Measurements from ENCODE around the gene IQCF5. TPM values are rescaled to one million over a fixed set of nuclear protein-coding genes. Genes with fewer than 3 reads are reported as not detected.

IQCF5 gene
- total and polyA plus RNA-seq, 4 donors = not detected

Small RNA genes within 50 kb of the gene (small RNA-seq; reads per million reads assigned to genes)
- 0.12 reads per million for gene RN7SL504P (ENCODE audit: low replicate concordance)

Other genes starting within 250 kb of the IQCF5 start
- gene TEX264, start 204.3 kb downstream of the IQCF5 start, total RNA-seq = 10 to 100 TPM; 36.1 to 51.2 TPM
- gene TEX264, start 204.3 kb downstream of the IQCF5 start, polyA plus RNA-seq = 100 to 1,000 TPM in 1 of 2 donors, 10 to 100 TPM in 1; 59.7 to 105 TPM
- gene GRM2, start 168.5 kb downstream of the IQCF5 start, total RNA-seq = under 1 TPM; 0.26 to 0.77 TPM
- under 1 TPM; 0.13 to 0.24 TPM for gene GRM2, start 168.5 kb downstream of the IQCF5 start, polyA plus RNA-seq
- gene IQCF6, start 96.4 kb downstream of the IQCF5 start, total RNA-seq = not detected
- not detected for gene IQCF6, start 96.4 kb downstream of the IQCF5 start, polyA plus RNA-seq
- gene IQCF2, start 14.0 kb downstream of the IQCF5 start, total RNA-seq = not detected
- gene IQCF2, start 14.0 kb downstream of the IQCF5 start, polyA plus RNA-seq = not detected
- gene IQCF1, start 27.8 kb upstream of the IQCF5 start, total RNA-seq = not detected
- gene IQCF1, start 27.8 kb upstream of the IQCF5 start, polyA plus RNA-seq = not detected
- 10 to 100 TPM in 1 of 2 donors, 1 to 10 TPM in 1; 8.2 to 28.1 TPM for gene RRP9, start 66.3 kb upstream of the IQCF5 start, total RNA-seq
- 10 to 100 TPM; 38.8 to 47.6 TPM for gene RRP9, start 66.3 kb upstream of the IQCF5 start, polyA plus RNA-seq
- gene PARP3, start 66.8 kb upstream of the IQCF5 start, total RNA-seq = 10 to 100 TPM; 24.8 to 36.7 TPM
- 10 to 100 TPM; 15.3 to 17.3 TPM for gene PARP3, start 66.8 kb upstream of the IQCF5 start, polyA plus RNA-seq
- under 1 TPM in 1 of 2 donors, not detected in 1; 0.15 TPM for gene GPR62, start 79.8 kb upstream of the IQCF5 start, total RNA-seq
- under 1 TPM in 1 of 2 donors, not detected in 1; 0.05 TPM for gene GPR62, start 79.8 kb upstream of the IQCF5 start, polyA plus RNA-seq
- gene PCBP4, start 91.9 kb upstream of the IQCF5 start, total RNA-seq = 10 to 100 TPM; 17.4 to 37.7 TPM
- 10 to 100 TPM; 19.5 to 44.3 TPM for gene PCBP4, start 91.9 kb upstream of the IQCF5 start, polyA plus RNA-seq
- gene ABHD14B, start 98.4 kb upstream of the IQCF5 start, total RNA-seq = 10 to 100 TPM; 26.3 to 44.9 TPM
- gene ABHD14B, start 98.4 kb upstream of the IQCF5 start, polyA plus RNA-seq = 10 to 100 TPM; 37.5 to 88.1 TPM
- 10 to 100 TPM in 1 of 2 donors, 1 to 10 TPM in 1; 7.2 to 24.5 TPM for gene ABHD14A, start 99.5 kb upstream of the IQCF5 start, total RNA-seq
- gene ABHD14A, start 99.5 kb upstream of the IQCF5 start, polyA plus RNA-seq = 10 to 100 TPM; 19.1 to 62.8 TPM
- 10 to 100 TPM; 19.6 to 52.6 TPM for gene ACY1, start 107.9 kb upstream of the IQCF5 start, total RNA-seq
- 10 to 100 TPM; 31.7 to 46.2 TPM for gene ACY1, start 107.9 kb upstream of the IQCF5 start, polyA plus RNA-seq
- 100 to 1,000 TPM; 711 to 912 TPM for gene RPL29, start 120.3 kb upstream of the IQCF5 start, total RNA-seq
- 1,000 to 10,000 TPM; 1,556 to 2,402 TPM for gene RPL29, start 120.3 kb upstream of the IQCF5 start, polyA plus RNA-seq
- 10 to 100 TPM; 16.5 to 36.2 TPM for gene DUSP7, start 181.0 kb upstream of the IQCF5 start, total RNA-seq
- gene DUSP7, start 181.0 kb upstream of the IQCF5 start, polyA plus RNA-seq = 10 to 100 TPM; 10.2 to 25.2 TPM